Activated T-helper 17 cell treated with anti-CD3 and anti-CD28 coated beads, Interleukin-2, amount 50 U/mL, for 72 hours (primary cell): Measurements from ENCODE around the gene FREM2. TPM values are rescaled to one million over a fixed set of nuclear protein-coding genes. Genes with fewer than 3 reads are reported as not detected.

ENCODE experiments used
- ATAC-seq: fragments of 150-1000 bp; cut with Tn5 transposase; replicated peaks from 2 replicates; pipeline ENCODE4 v1.10.0; 2021; ENCODE audit warnings: mild to moderate bottlenecking, moderate library complexity
- H3K27ac Mint-ChIP-seq: one replicate; pipeline ENCODE4 v1.8.0; 2022; ENCODE audit warnings: mixed read lengths
- H3K27me3 Mint-ChIP-seq: one replicate; pipeline ENCODE4 v1.8.0; 2022; ENCODE audit warnings: mixed read lengths
- H3K36me3 Mint-ChIP-seq: one replicate; pipeline ENCODE4 v1.8.0; 2022; ENCODE audit warnings: low read depth, mild to moderate bottlenecking, mixed read lengths
- H3K4me1 Mint-ChIP-seq: one replicate; pipeline ENCODE4 v1.8.0; 2022; ENCODE audit warnings: mixed read lengths
- H3K4me3 Mint-ChIP-seq: one replicate; pipeline ENCODE4 v1.8.0; 2022; ENCODE audit warnings: mild to moderate bottlenecking, mixed read lengths
- H3K9me3 Mint-ChIP-seq: one replicate; pipeline ENCODE4 v1.8.0; 2022; ENCODE audit warnings: mixed read lengths
- total RNA-seq, 2 donors: library from RNA; stranded (reverse); gene quantifications; one replicate each; pipeline ENCODE4 v1.2.3, GENCODE V29; 2022

The FREM2 gene
- total RNA-seq: not detected

- H3K27me3 Mint-ChIP-seq: peaks cover 11% of the 10 kb centered on the region
- H3K27ac Mint-ChIP-seq: no peak within 1 kb of the TSS
- H3K9me3 Mint-ChIP-seq: no peaks in the 10 kb centered on the region
- ATAC-seq: no peak
- peak within 1 kb of the TSS; percentile 10 for H3K4me3 Mint-ChIP-seq
- H3K4me1 Mint-ChIP-seq: no peaks in the 10 kb centered on the region
- H3K36me3 Mint-ChIP-seq: no peaks in the 10 kb centered on the region
Measured at GRCh38 chr13:38686577-38687245, at the start of gene FREM2. Gene FREM2 (plus strand): TSS chr13:38687077. CDS start chr13:38687345, 268 bp downstream.

DNA sequence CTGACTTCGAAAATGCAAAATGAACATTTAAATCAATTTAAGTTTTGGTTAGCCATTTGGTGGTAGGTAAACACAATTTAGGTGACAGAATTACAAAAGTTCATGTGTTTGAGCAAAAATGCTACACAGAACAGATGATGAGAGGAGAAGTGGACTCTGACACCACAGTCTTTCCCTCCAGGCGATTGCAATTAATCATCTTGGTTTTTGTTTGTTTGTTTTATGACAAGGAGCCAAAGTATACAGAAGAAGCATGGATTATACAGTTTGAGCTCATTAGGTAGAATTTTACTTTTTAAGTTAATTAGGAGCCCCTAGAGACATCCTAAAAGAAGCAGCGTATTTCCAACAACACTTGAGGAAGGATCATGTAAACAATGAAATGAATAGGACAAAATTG lies 49.3 kb upstream of the FREM2 start:
- ATAC-seq: no peak
- no peaks in the 10 kb centered on the region for H3K36me3 Mint-ChIP-seq
- H3K27ac Mint-ChIP-seq: no peak overlapping the region
- H3K4me1 Mint-ChIP-seq: no peaks in the 10 kb centered on the region
- no peak overlapping the region for H3K4me3 Mint-ChIP-seq
- H3K9me3 Mint-ChIP-seq: no peaks in the 10 kb centered on the region
- peaks cover 11% of the 10 kb centered on the region for H3K27me3 Mint-ChIP-seq

DNA sequence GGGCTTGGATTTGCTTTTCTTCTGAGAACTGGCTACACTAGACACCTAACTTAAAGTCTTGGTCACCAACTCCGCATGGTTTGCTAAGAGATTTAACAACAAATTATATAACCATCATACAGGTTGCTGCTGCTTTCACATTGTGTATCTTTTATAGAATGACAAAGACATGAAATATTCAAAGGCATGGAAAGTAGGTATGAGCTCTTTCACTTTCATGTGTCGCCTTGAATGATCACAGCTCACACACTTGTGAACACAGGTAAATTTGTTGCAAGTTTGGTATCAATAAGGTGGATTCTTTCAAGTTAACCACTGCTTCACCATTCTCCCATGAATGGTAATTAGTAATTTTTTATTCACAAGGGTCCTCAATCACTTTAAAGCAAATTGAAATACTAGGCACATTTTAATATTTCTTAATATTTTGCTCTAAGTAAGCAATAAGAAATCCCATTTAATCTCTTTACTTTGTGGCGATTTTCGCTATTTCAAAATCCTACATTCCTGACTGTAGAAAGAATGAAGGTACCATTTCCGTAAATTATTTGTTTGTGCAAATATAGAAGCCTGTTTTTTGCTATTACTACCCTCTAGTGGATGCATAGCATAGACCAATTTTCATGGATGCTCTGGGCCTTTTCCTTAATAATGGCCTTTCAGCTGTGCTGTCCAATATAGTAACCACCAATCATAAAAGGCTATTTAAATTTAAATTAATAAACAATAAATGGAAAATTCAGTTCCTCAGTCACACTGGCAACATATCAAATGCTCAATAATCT lies 45.5 kb upstream of the FREM2 start:
- H3K27me3 Mint-ChIP-seq: peaks cover 5% of the 10 kb centered on the region

DNA sequence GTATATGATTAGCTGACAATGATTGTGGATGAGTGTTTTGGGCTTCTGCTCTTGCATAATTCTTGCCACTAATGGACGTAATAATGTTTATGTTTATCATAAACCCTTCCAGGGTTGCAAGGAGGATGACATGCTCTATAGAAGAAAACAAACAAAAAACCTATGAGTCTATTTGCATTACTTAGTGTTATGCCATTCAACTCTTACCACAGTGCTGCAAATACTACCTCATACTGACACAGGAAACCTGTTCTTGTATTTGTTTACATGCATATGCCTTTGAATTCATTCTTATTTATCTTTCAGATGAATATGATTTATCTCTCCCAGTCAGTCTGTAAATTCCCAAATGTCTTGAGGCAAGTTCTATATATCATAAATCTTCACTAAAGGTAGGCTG lies 39.6 kb upstream of the FREM2 start:
- no peak for ATAC-seq
- Mint-ChIP-seq H3K4me3 (no peak overlapping the region), H3K9me3 (no peaks in the 10 kb centered on the region), H3K27ac (no peak overlapping the region), H3K4me1 (no peaks in the 10 kb centered on the region), H3K36me3 (no peaks in the 10 kb centered on the region), H3K27me3 (peaks cover 4% of the 10 kb centered on the region)

More for the DNA sequence above, 45.5 kb upstream of the FREM2 start:
- no peak for ATAC-seq
- Mint-ChIP-seq H3K27ac (no peak overlapping the region), H3K4me1 (no peaks in the 10 kb centered on the region), H3K9me3 (no peaks in the 10 kb centered on the region), H3K4me3 (no peak overlapping the region), H3K36me3 (no peaks in the 10 kb centered on the region)

- Mint-ChIP-seq H3K27me3 (peaks cover 4% of the 10 kb centered on the region), H3K9me3 (no peaks in the 10 kb centered on the region), H3K27ac (no peak overlapping the region), H3K4me3 (no peak overlapping the region), H3K4me1 (no peaks in the 10 kb centered on the region), H3K36me3 (no peaks in the 10 kb centered on the region)
- ATAC-seq: no peak
Measured at GRCh38 chr13:38648912-38649311, 38.0 kb upstream of the FREM2 start.

GRCh38 chr13:38656699-38657098 lies 30.2 kb upstream of the FREM2 start:
- ATAC-seq: no peak
- H3K36me3 Mint-ChIP-seq: no peaks in the 10 kb centered on the region

GRCh38 chr13:38657191-38657590 lies 29.7 kb upstream of the FREM2 start:
- ATAC-seq: no peak
- Mint-ChIP-seq H3K4me3 (no peak overlapping the region), H3K9me3 (no peaks in the 10 kb centered on the region), H3K27ac (no peak overlapping the region), H3K27me3 (peaks cover 7% of the 10 kb centered on the region), H3K4me1 (no peaks in the 10 kb centered on the region), H3K36me3 (no peaks in the 10 kb centered on the region)

More at GRCh38 chr13:38656699-38657098, 30.2 kb upstream of the FREM2 start:
- Mint-ChIP-seq H3K27ac (no peak overlapping the region), H3K4me1 (no peaks in the 10 kb centered on the region), H3K9me3 (no peaks in the 10 kb centered on the region), H3K4me3 (no peak overlapping the region), H3K27me3 (peaks cover 7% of the 10 kb centered on the region)

DNA sequence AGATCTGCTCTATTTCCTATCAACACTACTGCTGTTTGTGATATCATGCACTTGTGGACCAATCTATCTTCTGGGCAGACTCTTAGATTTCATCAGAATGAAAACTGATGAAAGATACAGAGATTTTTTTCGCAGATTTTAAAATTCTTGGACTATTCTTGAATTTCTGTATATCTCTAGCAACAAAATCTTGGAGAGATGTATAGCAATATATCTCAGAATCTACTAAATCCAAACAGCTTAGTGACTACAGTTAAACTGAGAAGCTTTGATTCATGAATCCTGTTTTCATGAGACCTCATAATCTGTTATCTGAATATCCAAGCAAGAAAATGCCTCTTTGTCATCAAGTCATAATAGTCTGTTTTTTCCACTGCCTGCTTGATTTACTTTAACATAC lies 28.0 kb upstream of the FREM2 start:
- Mint-ChIP-seq H3K9me3 (no peaks in the 10 kb centered on the region), H3K27ac (no peak overlapping the region), H3K27me3 (peaks cover 13% of the 10 kb centered on the region), H3K36me3 (no peaks in the 10 kb centered on the region), H3K4me1 (no peaks in the 10 kb centered on the region), H3K4me3 (no peak overlapping the region)
- no peak for ATAC-seq

- H3K27me3 Mint-ChIP-seq: peaks cover 15% of the 10 kb centered on the region
- H3K4me3 Mint-ChIP-seq: no peak overlapping the region
- H3K27ac Mint-ChIP-seq: no peak overlapping the region
- no peaks in the 10 kb centered on the region for H3K36me3 Mint-ChIP-seq
- H3K9me3 Mint-ChIP-seq: no peaks in the 10 kb centered on the region
- ATAC-seq: no peak
- no peaks in the 10 kb centered on the region for H3K4me1 Mint-ChIP-seq
Measured at GRCh38 chr13:38661010-38661675, 25.7 kb upstream of the FREM2 start.

- Mint-ChIP-seq H3K27ac (no peak overlapping the region), H3K9me3 (peaks cover 4% of the 10 kb centered on the region), H3K4me3 (no peak overlapping the region), H3K4me1 (no peaks in the 10 kb centered on the region), H3K36me3 (no peaks in the 10 kb centered on the region), H3K27me3 (peaks cover 20% of the 10 kb centered on the region)
- ATAC-seq: no peak
Measured at GRCh38 chr13:38662362-38662761, 24.5 kb upstream of the FREM2 start.

DNA sequence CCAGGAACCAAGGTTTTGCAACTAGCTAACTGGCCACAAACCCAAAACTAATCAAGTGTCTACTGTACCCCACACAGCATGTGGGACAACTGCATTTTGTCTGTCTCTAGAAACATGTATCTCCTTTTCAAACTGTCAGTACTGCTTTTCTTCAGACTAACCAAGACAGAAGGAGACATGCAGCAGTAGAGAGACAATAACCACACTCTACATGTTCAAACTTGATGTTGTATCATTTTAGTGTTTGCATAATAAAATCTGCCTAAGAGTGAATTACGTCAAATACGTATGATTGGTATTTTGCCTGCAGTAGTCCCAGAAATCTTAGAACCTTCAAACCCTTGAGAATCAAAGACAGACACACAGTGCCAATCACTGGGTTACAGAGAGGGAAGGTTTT lies 22.0 kb upstream of the FREM2 start:
- no peaks in the 10 kb centered on the region for H3K36me3 Mint-ChIP-seq
- peaks cover 28% of the 10 kb centered on the region for H3K27me3 Mint-ChIP-seq
- no peak for ATAC-seq
- H3K4me1 Mint-ChIP-seq: no peaks in the 10 kb centered on the region
- no peak overlapping the region for H3K4me3 Mint-ChIP-seq
- no peak overlapping the region for H3K27ac Mint-ChIP-seq
- peaks cover 4% of the 10 kb centered on the region for H3K9me3 Mint-ChIP-seq

GRCh38 chr13:38667526-38668109 lies 19.3 kb upstream of the FREM2 start:
- H3K27ac Mint-ChIP-seq: no peak overlapping the region
- H3K27me3 Mint-ChIP-seq: peaks cover 34% of the 10 kb centered on the region
- H3K36me3 Mint-ChIP-seq: no peaks in the 10 kb centered on the region
- H3K4me1 Mint-ChIP-seq: no peaks in the 10 kb centered on the region
- ATAC-seq: no peak
- H3K4me3 Mint-ChIP-seq: no peak overlapping the region
- peaks cover 4% of the 10 kb centered on the region for H3K9me3 Mint-ChIP-seq

GRCh38 chr13:38669234-38669964 lies 17.5 kb upstream of the FREM2 start:
- H3K9me3 Mint-ChIP-seq: peaks cover 4% of the 10 kb centered on the region
- no peaks in the 10 kb centered on the region for H3K4me1 Mint-ChIP-seq
- H3K4me3 Mint-ChIP-seq: no peak overlapping the region
- no peak for ATAC-seq
- no peak overlapping the region for H3K27ac Mint-ChIP-seq
- peaks cover 26% of the 10 kb centered on the region for H3K27me3 Mint-ChIP-seq
- H3K36me3 Mint-ChIP-seq: no peaks in the 10 kb centered on the region

- no peak for ATAC-seq
- Mint-ChIP-seq H3K36me3 (no peaks in the 10 kb centered on the region), H3K27me3 (peaks cover 25% of the 10 kb centered on the region), H3K4me1 (no peaks in the 10 kb centered on the region), H3K9me3 (peaks cover 4% of the 10 kb centered on the region), H3K27ac (no peak overlapping the region), H3K4me3 (no peak overlapping the region)
Measured at GRCh38 chr13:38670627-38671026, 16.2 kb upstream of the FREM2 start.
